AG09309 (cell line): Measurements from ENCODE around the gene TRPT1.

ENCODE experiments used
- DNase-seq: peaks from one replicate; pipeline ENCODE4 v3.0.0-alpha.2; 2010; ENCODE audit warnings: low read depth
- H3K4me3 ChIP-seq: 2 replicates; pipeline ENCODE4 v1.5.1; 2011; ENCODE audit warnings: mild to moderate bottlenecking, low read depth, low read length, moderate library complexity; ENCODE audit not compliant: control insufficient read depth
- TF ChIP-seq, protein P1 (sequence below): IDR thresholded peaks from 2 replicates; pipeline ENCODE4 v1.5.1; 2011; ENCODE audit warnings: mild to moderate bottlenecking, low read depth, low read length, inconsistent platforms; ENCODE audit not compliant: insufficient read depth, control insufficient read depth; ENCODE audit errors: missing control alignments

The TRPT1 gene

DNA sequence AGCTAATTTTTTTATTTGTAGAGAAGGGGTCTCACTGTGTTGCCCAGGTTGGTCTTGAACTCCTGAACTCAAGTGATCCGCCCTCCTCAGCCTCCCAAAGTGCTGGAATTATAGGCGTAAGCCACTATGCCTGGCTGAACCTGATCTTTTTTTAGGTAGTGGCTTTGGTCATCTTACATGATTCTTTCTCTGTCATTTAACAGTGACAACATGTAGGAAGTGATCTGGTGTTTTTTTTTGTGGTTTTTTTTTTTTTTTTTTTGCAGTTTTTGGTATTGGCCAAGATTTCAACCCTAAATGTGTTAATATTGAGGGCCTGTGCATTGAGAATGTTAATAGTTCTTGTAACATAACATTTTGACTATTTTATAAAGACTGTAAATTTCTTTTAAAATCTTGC lies 27.5 kb downstream of the TRPT1 start:
- DNase-seq = no peak
- H3K4me3 ChIP-seq = no peak overlapping the region
- TF ChIP-seq, protein P1, sequence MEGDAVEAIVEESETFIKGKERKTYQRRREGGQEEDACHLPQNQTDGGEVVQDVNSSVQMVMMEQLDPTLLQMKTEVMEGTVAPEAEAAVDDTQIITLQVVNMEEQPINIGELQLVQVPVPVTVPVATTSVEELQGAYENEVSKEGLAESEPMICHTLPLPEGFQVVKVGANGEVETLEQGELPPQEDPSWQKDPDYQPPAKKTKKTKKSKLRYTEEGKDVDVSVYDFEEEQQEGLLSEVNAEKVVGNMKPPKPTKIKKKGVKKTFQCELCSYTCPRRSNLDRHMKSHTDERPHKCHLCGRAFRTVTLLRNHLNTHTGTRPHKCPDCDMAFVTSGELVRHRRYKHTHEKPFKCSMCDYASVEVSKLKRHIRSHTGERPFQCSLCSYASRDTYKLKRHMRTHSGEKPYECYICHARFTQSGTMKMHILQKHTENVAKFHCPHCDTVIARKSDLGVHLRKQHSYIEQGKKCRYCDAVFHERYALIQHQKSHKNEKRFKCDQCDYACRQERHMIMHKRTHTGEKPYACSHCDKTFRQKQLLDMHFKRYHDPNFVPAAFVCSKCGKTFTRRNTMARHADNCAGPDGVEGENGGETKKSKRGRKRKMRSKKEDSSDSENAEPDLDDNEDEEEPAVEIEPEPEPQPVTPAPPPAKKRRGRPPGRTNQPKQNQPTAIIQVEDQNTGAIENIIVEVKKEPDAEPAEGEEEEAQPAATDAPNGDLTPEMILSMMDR = no peak

DNA sequence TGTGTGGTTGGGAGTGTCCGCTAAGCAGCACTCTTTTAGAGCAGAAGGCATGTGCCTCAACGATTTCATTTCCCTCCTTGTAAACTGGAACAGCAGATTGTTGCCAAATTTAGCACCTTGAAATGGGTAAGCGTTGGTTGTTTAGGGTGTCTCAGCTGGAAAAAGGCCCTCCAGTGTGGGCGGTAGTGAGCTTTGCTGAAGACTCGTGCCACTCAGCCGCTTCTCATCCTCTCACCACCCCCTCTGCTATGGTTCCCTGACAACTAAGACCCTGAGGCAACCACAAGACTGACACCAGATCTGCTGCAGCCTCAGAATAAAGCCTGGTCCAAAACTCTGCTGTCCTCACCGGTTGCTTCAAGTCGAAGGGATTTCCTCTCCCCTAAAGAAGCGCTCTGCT lies 29.4 kb downstream of the TRPT1 start:
- DNase-seq = no peak

DNA sequence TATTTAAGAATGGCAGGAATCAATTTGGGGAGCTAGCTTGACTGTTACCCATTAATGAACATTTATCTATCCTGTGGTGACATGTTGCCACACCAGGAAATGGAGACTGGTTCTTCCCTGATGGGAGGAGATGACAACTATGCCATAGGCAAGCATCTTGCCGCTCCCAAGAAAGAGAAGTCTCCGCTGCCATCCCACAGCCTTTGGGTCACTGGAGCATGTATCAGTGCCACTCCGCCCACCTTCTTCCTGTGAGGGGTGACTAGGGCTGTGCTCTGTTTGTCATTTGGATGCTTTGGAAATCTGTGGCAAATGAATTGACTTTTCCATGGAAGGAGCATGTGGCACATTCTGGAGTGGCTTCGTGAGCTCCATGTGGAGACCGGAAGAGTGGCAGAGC lies 33.6 kb downstream of the TRPT1 start:
- H3K4me3 ChIP-seq = no peak overlapping the region
- no peak for DNase-seq
- TF ChIP-seq, protein P1 = no peak

More for the DNA sequence above, 29.4 kb downstream of the TRPT1 start:
- no peak overlapping the region for H3K4me3 ChIP-seq
- TF ChIP-seq, protein P1 = no peak

DNA sequence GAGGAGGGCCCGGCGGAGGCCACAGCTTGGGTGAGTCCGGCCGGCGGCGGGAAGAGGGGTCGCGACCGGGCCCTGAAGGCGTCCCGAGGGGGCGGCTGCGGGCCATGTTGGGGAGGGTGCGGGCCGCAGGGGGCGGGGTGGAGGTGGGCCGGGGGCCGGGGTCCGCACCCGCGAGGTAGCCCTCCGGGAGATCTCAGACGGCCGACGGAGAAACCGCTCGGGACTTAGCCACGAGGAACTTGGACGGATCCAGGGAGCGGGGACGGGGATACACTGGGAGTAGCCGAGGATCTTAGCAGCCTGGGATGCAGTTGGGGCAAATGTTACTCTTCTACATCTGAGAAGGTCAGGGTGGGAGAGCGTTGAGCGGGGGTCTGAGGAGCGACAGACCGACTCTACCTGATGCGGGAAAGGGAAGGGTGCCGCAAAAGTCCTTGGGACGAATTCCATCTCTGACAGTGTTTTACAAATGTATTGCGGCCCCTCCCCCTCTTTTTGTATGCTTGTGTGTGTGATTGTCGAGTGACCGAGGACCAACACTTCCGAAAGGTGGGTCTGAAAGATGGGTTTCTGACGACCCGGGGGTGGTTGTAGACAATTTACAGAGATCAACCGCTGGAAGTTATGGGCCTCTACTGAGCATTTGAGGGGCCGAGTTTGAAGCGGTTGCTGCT lies 39.4 kb downstream of the TRPT1 start:
- TF ChIP-seq, protein P1 = no peak
- DNase-seq = no peak

DNA sequence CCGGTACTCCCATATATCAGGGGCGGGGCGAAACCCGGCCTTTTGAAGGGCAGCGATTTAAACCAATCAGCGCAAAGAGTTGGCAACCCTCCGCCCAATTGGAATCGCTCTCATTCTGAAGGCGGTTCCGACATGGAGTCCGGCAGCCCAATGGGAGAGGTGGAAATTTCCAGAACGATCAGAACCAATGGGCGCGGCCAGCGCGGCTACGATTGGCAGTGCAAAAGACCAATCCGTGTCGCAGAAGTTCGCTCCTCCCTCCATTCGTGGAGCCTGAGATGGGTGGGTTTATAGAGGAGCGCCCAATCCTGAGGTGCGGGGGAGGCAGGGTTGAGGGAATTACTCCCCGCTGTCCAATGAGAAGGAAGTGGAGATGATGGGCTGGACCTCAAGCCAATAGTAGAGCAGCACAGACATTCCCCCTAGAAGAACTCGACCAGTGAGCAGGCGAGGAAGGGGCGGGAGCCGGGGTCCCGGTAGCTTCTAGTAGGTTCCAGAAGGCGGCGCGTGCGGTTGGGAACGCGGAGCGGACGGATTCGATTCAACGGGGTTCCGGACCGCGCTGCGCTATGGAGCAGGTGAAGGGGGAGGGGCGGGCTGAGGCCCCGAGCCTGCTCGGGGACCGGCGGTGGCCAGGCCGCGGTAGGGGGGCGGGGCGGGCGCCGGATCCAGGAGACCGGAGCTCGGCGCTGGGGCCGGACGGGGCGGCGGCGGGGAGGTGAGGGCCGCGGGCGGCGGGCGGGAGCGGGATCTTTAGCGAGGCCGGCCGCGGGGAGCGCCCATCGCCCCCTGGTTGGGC lies 40.1 kb downstream of the TRPT1 start, which contains the start of gene STIP1:
STIP1 (plus strand) TSS at position 479 of the 799 bp plus-strand sequence; CDS start at position 570, 91 bp downstream.
- peak; percentile 100 for DNase-seq
- H3K4me3 ChIP-seq = peak within 1 kb of the TSS; percentile 79
- TF ChIP-seq, protein P1 = peak; percentile 61

More for the DNA sequence above, 39.4 kb downstream of the TRPT1 start:
- H3K4me3 ChIP-seq = no peak overlapping the region

DNA sequence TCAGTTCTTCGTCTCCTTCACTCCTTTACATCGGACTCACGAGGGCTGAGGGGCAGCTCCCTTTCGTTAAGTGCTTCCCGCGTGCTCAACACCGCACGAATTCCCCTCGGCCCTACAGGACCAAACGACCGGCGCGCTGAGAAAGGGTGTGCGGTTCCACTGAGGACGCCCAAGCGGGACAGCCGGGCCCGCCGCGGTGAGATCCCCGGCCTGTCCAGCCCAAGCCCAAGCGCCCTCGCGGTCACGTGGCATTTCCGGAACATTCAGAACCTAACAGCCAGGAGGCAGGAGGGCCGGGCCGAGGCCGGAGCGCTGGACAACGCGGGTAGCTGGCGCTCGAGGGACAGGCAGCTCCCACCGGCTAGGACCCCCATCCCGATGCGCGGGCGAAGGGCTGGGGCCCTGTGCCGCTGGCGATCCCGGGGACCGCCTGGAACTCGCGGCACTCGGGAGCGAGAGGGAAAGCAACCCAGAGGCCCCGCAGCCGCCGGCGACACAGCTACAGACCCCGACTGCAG lies 40.8 kb downstream of the TRPT1 start:
- TF ChIP-seq, protein P1 = peak; percentile 52
- peak; percentile 47 for DNase-seq
- H3K4me3 ChIP-seq = peak overlapping the region; percentile 79
